IPS-18a (cell line): ENCODE measurements around the gene KRTAP5-4.
"Not testable (repeated sequence)": the region's sequence is repeated elsewhere in the genome, so short reads cannot be mapped to it uniquely, and the experiment has no call there.

Experiments
- H3K27ac ChIP-seq: one replicate; pipeline ENCODE4 v1.5.1; 2013; ENCODE audit warnings: low read length
- H3K27me3 ChIP-seq: one replicate; pipeline ENCODE4 v1.6.1; 2013; ENCODE audit warnings: mild to moderate bottlenecking, low read length; ENCODE audit not compliant: control insufficient read depth, insufficient read depth
- H3K36me3 ChIP-seq: one replicate; pipeline ENCODE4 v1.6.1; 2013; ENCODE audit warnings: low read depth, low read length; ENCODE audit not compliant: control insufficient read depth
- H3K4me1 ChIP-seq: one replicate; pipeline ENCODE4 v1.6.1; 2013; ENCODE audit warnings: low read depth, low read length; ENCODE audit not compliant: control insufficient read depth
- H3K4me3 ChIP-seq: one replicate; pipeline ENCODE4 v1.5.1; 2013; ENCODE audit warnings: low read length
- H3K9ac ChIP-seq: one replicate; pipeline ENCODE4 v1.6.1; 2013; ENCODE audit warnings: mild to moderate bottlenecking, low read length, moderate library complexity
- H3K9me3 ChIP-seq: one replicate; pipeline ENCODE4 v1.6.1; 2013; ENCODE audit warnings: low read depth, low read length; ENCODE audit not compliant: control insufficient read depth

The KRTAP5-4 gene, protein sequence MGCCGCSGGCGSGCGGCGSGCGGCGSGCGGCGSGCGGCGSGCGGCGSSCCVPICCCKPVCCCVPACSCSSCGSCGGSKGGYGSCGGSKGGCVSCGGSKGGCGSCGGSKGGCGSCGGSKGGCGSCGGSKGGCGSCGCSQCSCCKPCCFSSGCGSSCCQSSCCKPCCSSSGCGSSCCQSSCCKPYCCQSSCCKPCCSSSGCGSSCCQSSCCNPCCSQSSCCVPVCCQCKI

DNA sequence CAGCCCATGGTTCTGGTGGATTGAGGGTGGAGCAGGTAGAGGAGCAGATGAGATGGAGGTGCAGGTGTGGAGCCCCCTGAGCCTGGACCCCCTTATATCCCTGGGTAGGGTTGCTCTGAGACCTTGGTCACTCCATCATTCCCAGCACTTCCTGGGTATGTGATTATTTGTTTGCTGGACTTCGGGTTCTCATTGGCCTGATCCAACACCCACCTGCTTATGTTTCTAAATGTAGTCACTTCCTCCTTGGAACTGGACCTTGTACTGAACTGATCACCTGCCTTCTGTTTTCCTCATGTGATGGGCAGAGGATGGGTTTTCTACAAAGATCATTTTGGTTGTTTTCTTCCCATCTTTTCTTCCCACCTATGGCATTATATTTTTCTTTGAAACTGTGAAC is at the start of gene KRTAP5-4:
Gene KRTAP5-4, minus strand, starts transcription at position 53 of the 400 bp plus-strand sequence. Its CDS starts 45 bp downstream, at position 8.
- no peaks in the 10 kb centered on the region for H3K9me3 ChIP-seq
- H3K36me3 ChIP-seq: no peaks in the 10 kb centered on the region
- H3K4me1 ChIP-seq: no peaks in the 10 kb centered on the region
- H3K27ac ChIP-seq: no peak within 1 kb of the TSS
- H3K27me3 ChIP-seq: no peaks in the 10 kb centered on the region
- H3K9ac ChIP-seq: no peak within 1 kb of the TSS
- H3K4me3 ChIP-seq: no peak within 1 kb of the TSS

DNA sequence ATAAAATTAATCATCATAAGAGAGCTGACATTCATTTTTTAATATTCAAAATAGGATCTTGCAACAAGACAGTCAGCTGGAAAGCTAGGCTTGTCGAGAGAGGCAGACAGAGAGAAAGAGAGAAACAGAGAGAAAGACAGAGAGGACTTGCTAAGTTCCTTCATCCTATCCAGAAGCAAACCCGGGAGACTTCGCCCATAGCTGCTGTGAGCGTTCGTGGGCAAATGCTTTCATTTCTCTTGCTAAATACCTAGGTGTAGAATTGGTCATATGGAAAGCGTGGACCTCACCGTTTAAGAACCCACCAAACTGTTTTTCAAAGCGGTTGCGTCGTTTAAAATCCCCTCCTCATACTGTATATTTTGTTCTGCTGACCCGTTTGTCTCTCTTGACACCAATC is 49.7 kb upstream of the KRTAP5-4 start:
- no peaks in the 10 kb centered on the region for H3K36me3 ChIP-seq
- H3K27ac ChIP-seq: no peak overlapping the region
- peaks cover 14% of the 10 kb centered on the region for H3K27me3 ChIP-seq
- H3K4me1 ChIP-seq: no peaks in the 10 kb centered on the region
- no peaks in the 10 kb centered on the region for H3K9me3 ChIP-seq
- H3K4me3 ChIP-seq: no peak overlapping the region
- no peak overlapping the region for H3K9ac ChIP-seq

DNA sequence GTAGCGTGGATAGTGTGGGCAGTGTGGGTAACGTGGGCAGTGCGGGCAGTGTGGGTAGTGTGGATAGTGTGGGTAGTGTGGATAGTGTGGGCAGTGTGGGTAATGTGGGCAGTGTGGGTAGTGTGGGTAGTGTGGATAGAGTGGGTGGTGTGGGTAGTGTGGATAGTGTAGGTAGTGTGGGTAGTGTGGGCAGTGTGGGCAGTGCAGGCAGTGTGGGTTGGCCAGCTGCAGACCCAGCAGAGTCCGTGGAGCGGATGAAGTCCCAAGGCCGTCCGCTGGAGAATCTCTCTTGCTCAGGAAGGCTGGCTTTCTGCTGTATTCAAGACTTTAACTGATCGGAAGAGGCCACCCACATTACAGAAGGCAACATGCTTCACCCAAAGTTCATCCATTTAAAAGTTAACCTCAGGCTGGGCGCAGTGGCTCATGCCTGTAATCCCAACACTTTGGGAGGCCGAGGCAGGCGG is 49.0 kb upstream of the KRTAP5-4 start:
- Histone ChIP-seq H3K4me3 (no peak overlapping the region), H3K27ac (no peak overlapping the region), H3K36me3 (no peaks in the 10 kb centered on the region), H3K27me3 (peaks cover 14% of the 10 kb centered on the region), H3K9ac (no peak overlapping the region), H3K9me3 (no peaks in the 10 kb centered on the region), H3K4me1 (no peaks in the 10 kb centered on the region)

DNA sequence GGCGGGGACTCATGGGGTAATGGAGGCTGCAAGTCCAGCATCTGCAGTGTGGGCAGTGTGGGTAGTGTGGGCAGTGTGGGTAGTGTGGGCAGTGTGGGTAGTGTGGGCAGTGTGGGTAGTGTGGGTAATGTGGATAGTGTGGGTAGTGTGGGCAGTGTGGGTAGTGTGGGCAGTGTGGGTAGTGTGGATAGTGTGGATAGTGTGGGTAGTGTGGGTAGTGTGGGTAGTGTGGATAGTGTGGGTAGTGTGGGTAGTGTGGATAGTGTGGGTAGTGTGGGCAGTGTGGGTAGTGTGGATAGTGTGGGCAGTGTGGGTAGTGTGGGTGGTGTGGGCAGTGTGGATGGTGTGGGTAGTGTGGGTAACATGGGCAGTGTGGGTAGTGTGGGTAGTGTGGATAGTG is 48.5 kb upstream of the KRTAP5-4 start:
- H3K4me1 ChIP-seq, H3K27ac ChIP-seq, H3K36me3 ChIP-seq, H3K4me3 ChIP-seq, H3K9ac ChIP-seq, H3K9me3 ChIP-seq: not testable (repeated sequence)
- H3K27me3 ChIP-seq: peaks cover 14% of the 10 kb centered on the region

DNA sequence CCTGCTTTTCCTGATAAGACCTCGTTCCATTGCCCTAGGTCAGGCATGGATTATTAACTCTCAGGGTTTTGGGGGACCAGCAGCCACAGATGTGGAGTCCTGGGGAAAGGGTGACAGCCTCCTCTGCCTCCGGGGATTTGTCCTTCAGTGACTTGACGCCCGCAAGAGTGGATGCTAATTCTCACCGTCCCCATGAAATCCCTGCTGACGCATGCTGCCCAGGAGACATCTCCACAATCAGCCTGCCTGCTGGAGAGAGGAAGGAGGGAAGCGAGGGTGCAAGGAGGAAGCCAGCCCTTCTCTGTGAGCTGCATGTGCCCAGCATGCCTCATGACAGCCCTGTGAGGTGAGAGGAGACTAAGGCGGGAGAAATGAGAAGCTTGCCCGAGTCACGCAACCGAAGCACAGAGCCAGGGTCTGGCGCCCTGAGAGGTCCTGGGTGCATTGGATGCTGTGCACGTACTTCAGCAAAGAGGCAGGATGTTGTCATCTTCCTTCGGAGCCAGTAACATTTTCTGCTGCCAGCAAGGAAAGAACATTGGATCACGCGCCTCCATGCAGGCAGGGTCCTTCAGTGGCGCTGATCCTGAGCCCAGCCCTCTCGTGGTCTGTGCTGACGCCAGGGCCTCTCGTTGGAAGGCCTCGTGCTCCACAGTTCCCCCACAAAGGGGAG is 47.7 kb upstream of the KRTAP5-4 start:
- no peak overlapping the region for H3K27ac ChIP-seq
- no peak overlapping the region for H3K4me3 ChIP-seq
- H3K9ac ChIP-seq: no peak overlapping the region
- no peaks in the 10 kb centered on the region for H3K4me1 ChIP-seq
- no peaks in the 10 kb centered on the region for H3K9me3 ChIP-seq
- peaks cover 11% of the 10 kb centered on the region for H3K27me3 ChIP-seq
- no peaks in the 10 kb centered on the region for H3K36me3 ChIP-seq

DNA sequence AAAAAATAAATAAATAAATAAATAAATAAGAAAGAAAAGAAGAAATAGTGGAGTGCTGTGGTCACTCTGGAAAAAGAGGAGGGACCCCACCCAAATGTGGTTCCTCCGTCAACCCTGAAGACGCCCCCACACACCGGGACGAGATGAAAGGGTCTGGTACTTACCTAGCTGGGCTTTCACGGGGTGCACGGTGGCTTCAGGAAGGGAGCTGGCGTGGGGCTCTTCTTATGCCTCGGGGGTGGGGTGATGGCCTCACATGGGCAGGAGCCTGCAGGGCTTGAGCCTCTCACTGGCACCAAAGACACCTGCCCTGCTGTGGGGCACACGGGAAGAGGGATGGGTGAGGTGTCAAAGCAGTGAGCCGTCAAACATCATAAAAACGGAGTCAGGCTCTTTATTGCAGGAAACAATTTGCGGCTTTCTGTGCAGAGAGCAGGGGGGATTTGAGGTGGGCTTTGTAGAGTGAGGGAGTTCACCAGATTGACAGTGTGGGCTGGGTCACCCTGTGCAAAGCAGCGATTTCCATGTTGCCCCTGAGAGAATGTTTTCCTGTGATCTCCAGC is 47.1 kb upstream of the KRTAP5-4 start:
- H3K36me3 ChIP-seq: no peaks in the 10 kb centered on the region
- H3K27me3 ChIP-seq: peaks cover 6% of the 10 kb centered on the region
- no peaks in the 10 kb centered on the region for H3K9me3 ChIP-seq
- H3K4me3 ChIP-seq: no peak overlapping the region
- no peaks in the 10 kb centered on the region for H3K4me1 ChIP-seq
- H3K27ac ChIP-seq: no peak overlapping the region
- H3K9ac ChIP-seq: no peak overlapping the region

DNA sequence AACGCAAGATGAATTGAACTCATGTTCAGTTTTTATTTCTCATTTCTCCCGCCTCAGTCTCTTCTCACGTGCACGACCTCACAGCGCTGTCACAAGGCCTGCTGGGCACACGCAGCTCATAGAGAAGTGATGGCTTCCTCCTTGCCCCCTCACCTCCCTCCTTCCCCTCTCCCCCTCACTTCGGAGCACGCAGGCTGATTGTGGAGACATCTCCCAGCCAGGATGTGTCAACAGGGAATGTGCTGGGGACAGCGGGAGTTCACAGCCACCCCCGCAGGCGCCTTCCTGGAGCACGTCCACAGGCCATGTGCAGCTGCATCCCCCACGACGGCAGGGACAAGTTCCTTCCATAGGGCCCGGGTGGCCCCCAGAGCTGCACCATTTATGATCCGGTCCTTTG is 46.0 kb upstream of the KRTAP5-4 start:
- peaks cover 3% of the 10 kb centered on the region for H3K27me3 ChIP-seq
- no peaks in the 10 kb centered on the region for H3K4me1 ChIP-seq
- no peak overlapping the region for H3K9ac ChIP-seq
- no peaks in the 10 kb centered on the region for H3K9me3 ChIP-seq
- H3K36me3 ChIP-seq: no peaks in the 10 kb centered on the region
- no peak overlapping the region for H3K4me3 ChIP-seq
- H3K27ac ChIP-seq: no peak overlapping the region

DNA sequence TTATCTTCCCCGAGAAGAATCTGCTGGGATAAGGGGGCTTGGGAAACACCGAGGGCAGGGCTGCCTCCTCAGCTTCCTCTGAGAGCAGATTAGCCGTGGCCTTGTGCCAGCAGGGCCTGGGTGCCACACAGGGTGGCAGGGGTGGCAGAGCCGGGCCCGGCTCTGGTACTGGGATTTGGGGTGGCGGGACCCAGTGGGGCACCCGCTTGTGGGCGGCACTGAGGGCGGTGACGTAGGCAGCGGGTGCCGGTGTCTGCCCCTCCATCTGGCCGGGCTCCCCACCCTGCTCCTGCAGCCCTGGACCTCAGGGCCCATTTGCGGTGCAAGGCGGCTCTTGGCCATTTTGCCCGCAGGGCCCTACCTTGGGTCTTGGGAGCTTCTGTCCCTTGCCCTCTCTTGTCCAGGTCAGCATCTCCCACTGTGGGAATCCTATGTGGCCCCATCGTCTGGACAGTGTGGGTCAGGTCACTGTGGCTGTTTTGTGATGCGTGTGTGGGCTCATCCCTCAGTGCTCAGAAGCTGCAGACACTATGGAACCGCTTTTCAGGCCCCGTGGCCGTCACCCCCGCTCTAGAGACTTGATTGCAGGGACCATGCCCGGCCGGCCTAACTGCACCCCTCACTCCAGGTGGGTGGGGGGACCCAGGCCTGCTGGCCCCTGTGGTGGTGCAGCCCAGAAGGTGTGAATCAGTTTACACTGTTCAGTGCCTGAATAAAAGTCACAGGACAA is 45.3 kb upstream of the KRTAP5-4 start:
- Histone ChIP-seq H3K27ac (no peak overlapping the region), H3K4me1 (no peaks in the 10 kb centered on the region), H3K27me3 (peaks cover 3% of the 10 kb centered on the region), H3K9ac (no peak overlapping the region), H3K9me3 (no peaks in the 10 kb centered on the region), H3K36me3 (no peaks in the 10 kb centered on the region), H3K4me3 (no peak overlapping the region)

DNA sequence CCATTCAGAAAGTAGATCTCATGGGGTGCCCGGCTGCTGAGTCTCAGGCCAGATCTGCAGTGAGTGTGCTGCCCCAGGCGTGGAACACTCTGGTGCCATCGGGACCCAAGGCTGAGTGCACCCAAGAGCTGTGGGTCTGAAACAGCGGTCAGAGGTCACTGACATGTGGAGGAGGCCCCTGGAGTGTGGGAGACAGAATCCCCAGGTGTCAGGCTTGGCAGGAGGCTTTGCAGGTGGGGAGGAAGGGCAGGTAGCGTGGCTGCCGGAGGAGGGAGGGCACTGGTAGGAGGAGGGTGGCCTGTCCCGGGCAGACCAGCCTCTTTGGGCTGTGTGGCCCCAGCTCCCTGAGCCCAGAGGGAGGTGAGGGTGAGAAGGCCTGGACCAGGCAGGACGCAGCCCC is 43.4 kb upstream of the KRTAP5-4 start:
- Histone ChIP-seq H3K36me3 (no peaks in the 10 kb centered on the region), H3K9ac (no peak overlapping the region), H3K4me3 (no peak overlapping the region), H3K27ac (no peak overlapping the region), H3K27me3 (peaks cover 3% of the 10 kb centered on the region), H3K4me1 (no peaks in the 10 kb centered on the region), H3K9me3 (no peaks in the 10 kb centered on the region)

DNA sequence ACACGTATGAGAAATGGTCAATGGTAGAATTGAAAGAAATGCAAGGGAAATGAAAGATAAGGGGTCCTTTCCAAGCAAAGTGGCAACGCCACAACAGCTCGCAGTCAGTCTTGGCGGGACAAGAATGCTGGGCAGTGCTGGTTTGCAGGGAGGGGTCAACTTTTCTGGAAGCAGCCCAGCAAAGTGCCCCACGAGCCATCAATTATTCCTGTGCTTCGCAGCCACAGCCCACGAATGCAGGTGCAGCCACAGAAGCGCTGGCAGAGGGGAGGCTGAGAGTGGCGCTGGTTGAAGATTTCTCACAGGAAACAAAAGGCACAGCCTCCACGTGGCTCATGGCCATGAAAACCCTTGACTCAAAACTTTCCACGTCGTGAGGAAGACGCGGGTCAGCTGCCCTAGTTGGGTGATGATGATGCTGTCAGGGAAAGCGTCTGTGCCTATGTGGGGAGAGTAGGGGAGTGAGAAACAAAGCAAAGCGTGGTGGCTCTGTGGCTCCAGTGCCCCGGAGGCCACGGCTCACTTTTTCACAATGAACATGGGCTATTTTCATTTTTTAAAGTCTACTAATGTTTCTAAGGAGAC is 40.9 kb upstream of the KRTAP5-4 start:
- not testable (repeated sequence) for H3K4me3 ChIP-seq, H3K27ac ChIP-seq, H3K9me3 ChIP-seq, H3K4me1 ChIP-seq, H3K9ac ChIP-seq, H3K27me3 ChIP-seq, H3K36me3 ChIP-seq

DNA sequence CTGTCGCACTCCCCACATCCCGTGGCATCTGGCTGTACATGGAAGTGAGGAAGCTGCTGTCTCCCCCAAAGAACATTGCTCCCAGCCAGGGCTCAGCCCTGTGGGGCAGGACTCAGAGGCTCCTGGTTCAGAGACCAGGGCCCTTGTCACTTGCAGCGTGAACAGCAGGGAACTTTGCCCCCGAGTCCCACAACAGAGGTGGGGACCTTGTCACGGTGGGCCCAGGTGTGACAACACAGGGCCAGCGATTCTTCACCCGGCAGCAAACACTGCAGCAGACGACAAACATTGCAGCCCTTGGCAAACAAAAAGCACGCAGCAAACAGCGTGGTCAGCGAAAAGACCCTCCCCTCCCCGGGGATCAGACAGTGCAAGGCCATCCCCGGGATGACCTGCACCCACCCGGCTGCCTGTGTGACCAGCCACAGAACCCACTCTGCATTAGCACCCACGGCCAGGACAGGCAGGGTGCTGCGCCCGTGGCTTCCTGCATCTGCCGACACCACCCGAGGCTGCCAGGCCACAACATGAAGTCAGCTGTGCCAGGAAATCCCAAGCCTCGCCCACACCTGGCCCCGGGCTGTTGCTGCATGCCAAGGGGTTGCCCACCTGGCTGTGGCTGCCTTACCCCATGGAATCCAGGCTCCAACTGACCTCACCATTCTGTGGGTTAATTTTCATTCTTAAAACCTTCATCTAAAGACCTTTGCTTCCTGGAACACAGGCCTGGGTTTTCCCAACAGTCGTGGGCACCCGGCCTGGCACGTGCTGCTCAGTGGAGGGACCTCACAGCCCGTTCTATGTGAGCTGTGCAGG is 39.7 kb upstream of the KRTAP5-4 start:
- not testable (repeated sequence) for H3K4me3 ChIP-seq, H3K36me3 ChIP-seq, H3K4me1 ChIP-seq, H3K9me3 ChIP-seq, H3K27ac ChIP-seq, H3K27me3 ChIP-seq, H3K9ac ChIP-seq
